ENCODE data around the gene AP3B2. TPM values are rescaled to one million over a fixed set of nuclear protein-coding genes. Genes with fewer than 3 reads are reported as not detected.

AP3B2 gene
- total and polyA plus RNA-seq, 2 donors (not counting 1 experiment from before 2014, with no cell fraction given), result 0.09 to 0.17 TPM

- H2AFZ ChIP-seq (ENCODE audit: low read length), result no peak overlapping the region
- no peaks in the 10 kb centered on the region for H3K79me2 ChIP-seq (ENCODE audit: control insufficient read depth, insufficient read depth, low read length)
- H3K36me3 ChIP-seq (ENCODE audit: control insufficient read depth, insufficient read depth, low read length), result no peaks in the 10 kb centered on the region
- no peak overlapping the region for H3K4me3 ChIP-seq (replicated peaks in 1 of 4; ENCODE audit: control extremely low read depth in 1 of 4, insufficient read depth in 1 of 4, low read depth in 3 of 4, low read length in 4 of 4)
- no peak overlapping the region for H3K4me2 ChIP-seq (ENCODE audit: extremely low read depth, insufficient read depth, low read length)
- no peak overlapping the region for H3K27ac ChIP-seq (ENCODE audit: insufficient read depth, low read length)
- H3K4me1 ChIP-seq (ENCODE audit: control insufficient read depth, extremely low read depth, insufficient read depth, low read length), result no peaks in the 10 kb centered on the region
- DNase-seq (ENCODE audit: low read depth in 2 of 2), result no peak
- no peak overlapping the region for H3K9ac ChIP-seq (ENCODE audit: insufficient read depth, low read length)
- TF ChIP-seq CTCF (conservative IDR thresholded peaks at IDR 0.05 in 1 of 2, IDR thresholded peaks at IDR 0.05 in 1 of 2; ENCODE audit: low read depth in 1 of 2, low read length in 2 of 2) (no peak), EZH2 (IDR thresholded peaks at IDR 0.05; ENCODE audit: low read length, missing control alignments) (no peak)
- H4K20me1 ChIP-seq (ENCODE audit: control insufficient read depth, extremely low read depth, insufficient read depth, low read length), result no peaks in the 10 kb centered on the region
- no peaks in the 10 kb centered on the region for H3K27me3 ChIP-seq (ENCODE audit: control insufficient read depth, insufficient read depth, low read length)
- no peaks in the 10 kb centered on the region for H3K9me3 ChIP-seq (ENCODE audit: control insufficient read depth, insufficient read depth, low read depth, low read length)
Measured at GRCh38 chr15:82726816-82727215, 17.1 kb upstream of the AP3B2 start.

- DNase-seq (ENCODE audit: low read depth in 2 of 2), result no peak
- Histone ChIP-seq H3K4me2 (ENCODE audit: extremely low read depth, insufficient read depth, low read length) (no peak overlapping the region), H3K79me2 (ENCODE audit: control insufficient read depth, insufficient read depth, low read length) (no peaks in the 10 kb centered on the region), H3K27me3 (ENCODE audit: control insufficient read depth, insufficient read depth, low read length) (no peaks in the 10 kb centered on the region), H3K27ac (ENCODE audit: insufficient read depth, low read length) (no peak overlapping the region), H4K20me1 (ENCODE audit: control insufficient read depth, extremely low read depth, insufficient read depth, low read length) (no peaks in the 10 kb centered on the region), H3K4me1 (ENCODE audit: control insufficient read depth, extremely low read depth, insufficient read depth, low read length) (no peaks in the 10 kb centered on the region), H3K36me3 (ENCODE audit: control insufficient read depth, insufficient read depth, low read length) (no peaks in the 10 kb centered on the region), H3K4me3 (replicated peaks in 1 of 4; ENCODE audit: control extremely low read depth in 1 of 4, insufficient read depth in 1 of 4, low read depth in 3 of 4, low read length in 4 of 4) (no peak overlapping the region), H2AFZ (ENCODE audit: low read length) (no peak overlapping the region), H3K9ac (ENCODE audit: insufficient read depth, low read length) (no peak overlapping the region), H3K9me3 (ENCODE audit: control insufficient read depth, insufficient read depth, low read depth, low read length) (no peaks in the 10 kb centered on the region)
- no peak for TF ChIP-seq EZH2 (IDR thresholded peaks at IDR 0.05; ENCODE audit: low read length, missing control alignments)
- TF ChIP-seq CTCF (conservative IDR thresholded peaks at IDR 0.05 in 1 of 2, IDR thresholded peaks at IDR 0.05 in 1 of 2; ENCODE audit: low read depth in 1 of 2, low read length in 2 of 2), result no peak
Measured at GRCh38 chr15:82715003-82715402, 5.3 kb upstream of the AP3B2 start.

DNA sequence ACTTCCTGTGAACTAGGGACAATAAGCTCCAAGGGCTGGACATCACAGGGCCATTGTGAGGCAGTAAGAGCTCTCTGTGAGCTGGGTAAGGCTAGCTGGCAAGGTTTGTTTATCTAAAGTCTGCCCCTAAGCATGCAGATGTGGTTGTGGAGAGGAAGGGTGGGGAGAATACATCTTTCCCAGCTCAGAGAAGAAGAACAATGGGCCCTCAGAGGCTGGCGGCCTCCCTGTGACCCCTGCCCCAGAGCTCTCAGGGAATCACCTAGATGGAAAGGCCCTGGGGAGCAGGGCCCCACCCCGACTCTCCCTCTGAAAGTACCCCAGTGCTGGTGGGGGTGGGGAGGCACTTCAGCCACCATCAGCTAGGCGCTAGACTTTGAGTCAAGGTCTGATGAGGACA, 4.3 kb upstream of the AP3B2 start:
- DNase-seq (ENCODE audit: low read depth in 2 of 2), result no peak
- Histone ChIP-seq H3K9me3 (ENCODE audit: control insufficient read depth, insufficient read depth, low read depth, low read length) (no peaks in the 10 kb centered on the region), H4K20me1 (ENCODE audit: control insufficient read depth, extremely low read depth, insufficient read depth, low read length) (no peaks in the 10 kb centered on the region), H3K4me3 (replicated peaks in 1 of 4; ENCODE audit: control extremely low read depth in 1 of 4, insufficient read depth in 1 of 4, low read depth in 3 of 4, low read length in 4 of 4) (no peak overlapping the region), H3K4me2 (ENCODE audit: extremely low read depth, insufficient read depth, low read length) (no peak overlapping the region), H3K27ac (ENCODE audit: insufficient read depth, low read length) (no peak overlapping the region), H3K4me1 (ENCODE audit: control insufficient read depth, extremely low read depth, insufficient read depth, low read length) (peaks cover 2% of the 10 kb centered on the region), H3K9ac (ENCODE audit: insufficient read depth, low read length) (no peak overlapping the region), H3K36me3 (ENCODE audit: control insufficient read depth, insufficient read depth, low read length) (no peaks in the 10 kb centered on the region), H3K79me2 (ENCODE audit: control insufficient read depth, insufficient read depth, low read length) (no peaks in the 10 kb centered on the region), H3K27me3 (ENCODE audit: control insufficient read depth, insufficient read depth, low read length) (no peaks in the 10 kb centered on the region), H2AFZ (ENCODE audit: low read length) (no peak overlapping the region)
- TF ChIP-seq EZH2 (IDR thresholded peaks at IDR 0.05; ENCODE audit: low read length, missing control alignments) (no peak), CTCF (conservative IDR thresholded peaks at IDR 0.05 in 1 of 2, IDR thresholded peaks at IDR 0.05 in 1 of 2; ENCODE audit: low read depth in 1 of 2, low read length in 2 of 2) (no peak)
